ENCODE data around the gene SPIRE2. TPM values are rescaled to one million over a fixed set of nuclear protein-coding genes. Genes with fewer than 3 reads are reported as not detected.
A peak's percentile ranks its signal among the peaks of the same experiment; 100 is the strongest.

SPIRE2 gene
- total and polyA plus RNA-seq, 9 of the 15 experiments (the other 6 are each of a cell fraction or from before 2014, with no cell fraction given): 0.70 to 7.5 (median 4.6) TPM

DNA sequence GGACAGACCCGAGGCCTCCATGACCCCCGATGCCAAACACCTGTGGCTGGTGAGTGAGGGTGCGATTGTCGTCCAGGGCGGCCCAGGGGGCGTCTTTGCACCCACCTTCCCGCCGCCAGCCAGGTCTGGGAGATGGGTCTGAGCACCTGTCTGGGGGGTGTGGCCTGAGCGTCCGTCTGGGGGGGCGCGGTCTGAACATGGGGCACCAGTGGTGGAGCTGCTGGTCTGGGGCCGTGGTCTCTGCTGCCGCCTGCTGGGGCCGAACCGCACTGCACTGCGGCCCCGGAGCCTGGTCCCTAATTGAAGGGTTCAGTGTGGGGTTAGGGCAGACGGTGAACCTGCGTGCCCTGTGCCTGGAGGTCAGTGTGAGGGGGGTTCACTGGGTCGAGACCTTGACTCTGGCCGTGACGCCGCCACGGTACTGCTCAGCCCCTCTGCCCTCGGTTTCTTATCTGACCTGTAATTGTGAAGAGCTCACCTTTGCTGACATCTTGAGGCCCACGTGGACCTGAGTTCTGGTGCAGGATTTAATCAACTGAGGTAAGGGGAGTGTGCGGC is 32.6 kb downstream of the SPIRE2 start:
- Histone ChIP-seq H4K20me1 (replicated peaks; ENCODE audit: control insufficient read depth, insufficient read depth, low read length) (no peaks in the 10 kb centered on the region), H3K27ac (ENCODE audit: extremely low read depth, low read depth, low read length) (no peak overlapping the region), H3K9ac (ENCODE audit: insufficient read depth in 1 of 2, low read depth in 2 of 2, low read length in 2 of 2) (peak overlapping the region in 1 of 2 experiments; percentile 43; a peak in 1 of 4 replicates), H3K9me1 (ENCODE audit: control insufficient read depth, insufficient read depth, low read length) (no peaks in the 10 kb centered on the region), H3K9me3 (replicated peaks; ENCODE audit: control insufficient read depth, insufficient read depth, low read depth, low read length) (no peaks in the 10 kb centered on the region), H3K79me2 (ENCODE audit: control insufficient read depth, insufficient read depth, low read length) (no peaks in the 10 kb centered on the region), H2AFZ (ENCODE audit: low read depth, low read length) (peak overlapping the region; percentile 71), H3K27me3 (ENCODE audit: control insufficient read depth in 2 of 2, insufficient read depth in 2 of 2, low read length in 2 of 2) (no peaks in the 10 kb centered on the region), H3K4me3 (no peak overlapping the region), H3K4me1 (replicated peaks in 1 of 2; ENCODE audit: control insufficient read depth in 2 of 2, insufficient read depth in 2 of 2, low read length in 2 of 2) (peaks cover 3 to 34% of the 10 kb centered on the region in 2 experiments), H3K4me2 (ENCODE audit: insufficient read depth, low read length) (no peak overlapping the region), H3K36me3 (ENCODE audit: control insufficient read depth, insufficient read depth, low read length) (no peaks in the 10 kb centered on the region; the same call in 2 of the 3 replicates)
- DNase-seq (ENCODE audit: extremely low read depth in 1 of 4, low spot score in 3 of 4) (peak; percentile 82 to 97 (median 94)), ATAC-seq (peak; percentile 98), FAIRE-seq (peak; percentile 91)
- WGBS (ENCODE audit: insufficient coverage, low coverage, missing lambda C conversion rate): 18% methylated on average over 21 of the region's 28 CpGs
- ChIA-PET POLR2A (interaction anchor here (0.6 to 3.5 kb wide), 6 partner anchors 12 to 351 kb away, joined by 3 to 25 read pairs (median 4); partner anchors contain the start of gene TCF25), CTCF (ENCODE audit: low intra/inter-chr PET ratio) (interaction anchor here (0.9 to 1.6 kb wide), 3 partner anchors 107 to 160 kb away, joined by 4 to 18 read pairs (median 5); partner anchors contain the start of gene SPATA2L)
- in situ Hi-C loops (cut with MboI): loop anchor here (5.0 to 10.0 kb wide), 2 partner anchors 159 to 266 kb away; partner anchors contain the start of gene SPATA2L
- BruUV-seq (replicated peaks): no TSS peak
- intact Hi-C loops (cut with micrococcal nuclease): loop anchor here (1.0 to 2.0 kb wide), 3 partner anchors 44 to 155 kb away; partner anchors contain the start of gene FANCA
- no peak for TF ChIP-seq L3MBTL2 (IDR thresholded peaks at IDR 0.05)
- no peak for TF ChIP-seq NFE2 (IDR thresholded peaks at IDR 0.05; ENCODE audit: low read depth)
- TF ChIP-seq TCF7L2 (IDR thresholded peaks at IDR 0.05; ENCODE audit: low read depth, low read length): no peak
- TF ChIP-seq, protein P1, sequence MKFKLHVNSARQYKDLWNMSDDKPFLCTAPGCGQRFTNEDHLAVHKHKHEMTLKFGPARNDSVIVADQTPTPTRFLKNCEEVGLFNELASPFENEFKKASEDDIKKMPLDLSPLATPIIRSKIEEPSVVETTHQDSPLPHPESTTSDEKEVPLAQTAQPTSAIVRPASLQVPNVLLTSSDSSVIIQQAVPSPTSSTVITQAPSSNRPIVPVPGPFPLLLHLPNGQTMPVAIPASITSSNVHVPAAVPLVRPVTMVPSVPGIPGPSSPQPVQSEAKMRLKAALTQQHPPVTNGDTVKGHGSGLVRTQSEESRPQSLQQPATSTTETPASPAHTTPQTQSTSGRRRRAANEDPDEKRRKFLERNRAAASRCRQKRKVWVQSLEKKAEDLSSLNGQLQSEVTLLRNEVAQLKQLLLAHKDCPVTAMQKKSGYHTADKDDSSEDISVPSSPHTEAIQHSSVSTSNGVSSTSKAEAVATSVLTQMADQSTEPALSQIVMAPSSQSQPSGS (CRISPR knock-in tag; IDR thresholded peaks at IDR 0.05): no peak
- no peak for TF ChIP-seq MEF2D (tag; conservative IDR thresholded peaks at IDR 0.05; ENCODE audit: low read depth)
- no peak for TF ChIP-seq CBX3 (IDR thresholded peaks at IDR 0.05; ENCODE audit: borderline replicate concordance in 1 of 2, low read length in 2 of 2)
- TF ChIP-seq HLTF (IDR thresholded peaks at IDR 0.05): no peak
- TF ChIP-seq ZNF282 (CRISPR knock-in tag; IDR thresholded peaks at IDR 0.05): 0 out of 2 replicates have a peak, but pooled peaks have one; percentile 47
- TF ChIP-seq, protein P2, sequence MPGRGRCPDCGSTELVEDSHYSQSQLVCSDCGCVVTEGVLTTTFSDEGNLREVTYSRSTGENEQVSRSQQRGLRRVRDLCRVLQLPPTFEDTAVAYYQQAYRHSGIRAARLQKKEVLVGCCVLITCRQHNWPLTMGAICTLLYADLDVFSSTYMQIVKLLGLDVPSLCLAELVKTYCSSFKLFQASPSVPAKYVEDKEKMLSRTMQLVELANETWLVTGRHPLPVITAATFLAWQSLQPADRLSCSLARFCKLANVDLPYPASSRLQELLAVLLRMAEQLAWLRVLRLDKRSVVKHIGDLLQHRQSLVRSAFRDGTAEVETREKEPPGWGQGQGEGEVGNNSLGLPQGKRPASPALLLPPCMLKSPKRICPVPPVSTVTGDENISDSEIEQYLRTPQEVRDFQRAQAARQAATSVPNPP (IDR thresholded peaks at IDR 0.05; ENCODE audit: borderline replicate concordance, insufficient read depth, insufficient read length): no peak
- TF ChIP-seq HMGN3 (IDR thresholded peaks at IDR 0.05; ENCODE audit: borderline replicate concordance, extremely low read depth, insufficient read length, low read depth, low read length): no peak
- no peak for TF ChIP-seq NFYB (IDR thresholded peaks at IDR 0.05; ENCODE audit: extremely low read depth, insufficient read length)
- no peak for TF ChIP-seq TAF15 (IDR thresholded peaks at IDR 0.05; ENCODE audit: low read depth, low read length)
- TF ChIP-seq, protein P3, sequence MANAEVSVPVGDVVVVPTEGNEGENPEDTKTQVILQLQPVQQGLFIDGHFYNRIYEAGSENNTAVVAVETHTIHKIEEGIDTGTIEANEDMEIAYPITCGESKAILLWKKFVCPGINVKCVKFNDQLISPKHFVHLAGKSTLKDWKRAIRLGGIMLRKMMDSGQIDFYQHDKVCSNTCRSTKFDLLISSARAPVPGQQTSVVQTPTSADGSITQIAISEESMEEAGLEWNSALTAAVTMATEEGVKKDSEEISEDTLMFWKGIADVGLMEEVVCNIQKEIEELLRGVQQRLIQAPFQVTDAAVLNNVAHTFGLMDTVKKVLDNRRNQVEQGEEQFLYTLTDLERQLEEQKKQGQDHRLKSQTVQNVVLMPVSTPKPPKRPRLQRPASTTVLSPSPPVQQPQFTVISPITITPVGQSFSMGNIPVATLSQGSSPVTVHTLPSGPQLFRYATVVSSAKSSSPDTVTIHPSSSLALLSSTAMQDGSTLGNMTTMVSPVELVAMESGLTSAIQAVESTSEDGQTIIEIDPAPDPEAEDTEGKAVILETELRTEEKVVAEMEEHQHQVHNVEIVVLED (CRISPR knock-in tag; IDR thresholded peaks at IDR 0.05): no peak
- no peak for TF ChIP-seq ILK (tag; IDR thresholded peaks at IDR 0.05; ENCODE audit: borderline replicate concordance, low read depth)
- TF ChIP-seq MTF1 (CRISPR knock-in tag; IDR thresholded peaks at IDR 0.05; ENCODE audit: borderline replicate concordance): no peak
- TF ChIP-seq, protein P4, sequence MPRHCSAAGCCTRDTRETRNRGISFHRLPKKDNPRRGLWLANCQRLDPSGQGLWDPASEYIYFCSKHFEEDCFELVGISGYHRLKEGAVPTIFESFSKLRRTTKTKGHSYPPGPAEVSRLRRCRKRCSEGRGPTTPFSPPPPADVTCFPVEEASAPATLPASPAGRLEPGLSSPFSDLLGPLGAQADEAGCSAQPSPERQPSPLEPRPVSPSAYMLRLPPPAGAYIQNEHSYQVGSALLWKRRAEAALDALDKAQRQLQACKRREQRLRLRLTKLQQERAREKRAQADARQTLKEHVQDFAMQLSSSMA (CRISPR knock-in tag; IDR thresholded peaks at IDR 0.05): no peak
- TF ChIP-seq ZFP36 (IDR thresholded peaks at IDR 0.05; ENCODE audit: low read depth, low read length, partially characterized antibody): no peak

All from K562 (cell line).